GM21576 (cell line): Measurements from ENCODE around the gene GOLGA6D.
"Not testable (repeated sequence)": the region's sequence is repeated elsewhere in the genome, so short reads cannot be mapped to it uniquely, and the experiment has no call there.

Experiments
- ATAC-seq: cut with Tn5 transposase; IDR thresholded peaks from one replicate; pipeline ENCODE4 v1.9.1; 2021; ENCODE audit warnings: mild to moderate bottlenecking, moderate library complexity; ENCODE audit not compliant: unreplicated experiment

GOLGA6D gene, protein sequence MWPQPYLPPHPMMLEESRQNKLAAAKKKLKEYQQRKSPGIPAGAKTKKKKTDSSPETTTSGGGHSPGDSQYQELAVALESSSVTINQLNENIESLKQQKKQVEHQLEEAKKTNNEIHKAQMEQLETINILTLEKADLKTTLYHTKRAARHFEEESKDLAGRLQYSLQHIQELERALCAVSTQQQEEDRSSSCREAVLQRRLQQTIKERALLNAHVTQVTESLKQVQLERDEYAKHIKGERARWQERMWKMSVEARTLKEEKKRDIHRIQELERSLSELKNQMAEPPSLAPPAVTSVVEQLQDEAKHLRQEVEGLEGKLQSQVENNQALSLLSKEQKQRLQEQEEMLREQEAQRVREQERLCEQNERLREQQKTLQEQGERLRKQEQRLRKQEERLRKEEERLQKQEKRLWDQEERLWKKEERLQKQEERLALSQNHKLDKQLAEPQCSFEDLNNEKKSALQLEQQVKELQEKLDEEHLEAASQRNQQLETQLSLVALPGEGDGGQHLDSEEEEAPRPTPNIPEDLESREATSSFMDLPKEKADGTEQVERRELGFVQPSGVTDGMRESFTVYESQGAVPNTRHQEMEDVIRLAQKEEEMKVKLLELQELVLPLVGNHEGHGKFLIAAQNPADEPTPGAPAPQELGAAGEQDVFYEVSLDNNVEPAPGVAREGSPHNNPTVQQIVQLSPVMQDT

DNA sequence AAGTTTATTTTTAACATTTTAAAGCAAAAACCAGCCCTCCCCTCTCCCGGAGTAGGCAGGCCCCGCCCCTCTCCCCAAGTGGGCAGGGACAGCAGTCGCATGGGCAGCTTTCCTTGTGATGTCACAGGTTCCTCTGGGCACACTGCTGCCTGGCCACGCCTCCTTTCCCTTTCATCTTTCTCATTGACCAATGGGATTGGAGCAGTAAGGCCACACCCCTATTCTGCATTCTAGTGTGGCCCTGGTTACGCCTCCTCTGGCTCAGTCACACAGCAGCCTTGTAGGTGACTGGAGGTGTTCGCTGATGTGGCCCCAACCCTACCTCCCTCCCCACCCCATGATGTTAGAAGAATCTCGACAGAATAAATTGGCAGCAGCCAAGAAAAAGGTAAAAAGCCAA is at the start of gene GOLGA6D:
TSS of gene GOLGA6D (plus strand) at position 264 of the 400 bp plus-strand sequence. CDS start at position 305, 41 bp downstream.
- ATAC-seq, result not testable (repeated sequence)

DNA sequence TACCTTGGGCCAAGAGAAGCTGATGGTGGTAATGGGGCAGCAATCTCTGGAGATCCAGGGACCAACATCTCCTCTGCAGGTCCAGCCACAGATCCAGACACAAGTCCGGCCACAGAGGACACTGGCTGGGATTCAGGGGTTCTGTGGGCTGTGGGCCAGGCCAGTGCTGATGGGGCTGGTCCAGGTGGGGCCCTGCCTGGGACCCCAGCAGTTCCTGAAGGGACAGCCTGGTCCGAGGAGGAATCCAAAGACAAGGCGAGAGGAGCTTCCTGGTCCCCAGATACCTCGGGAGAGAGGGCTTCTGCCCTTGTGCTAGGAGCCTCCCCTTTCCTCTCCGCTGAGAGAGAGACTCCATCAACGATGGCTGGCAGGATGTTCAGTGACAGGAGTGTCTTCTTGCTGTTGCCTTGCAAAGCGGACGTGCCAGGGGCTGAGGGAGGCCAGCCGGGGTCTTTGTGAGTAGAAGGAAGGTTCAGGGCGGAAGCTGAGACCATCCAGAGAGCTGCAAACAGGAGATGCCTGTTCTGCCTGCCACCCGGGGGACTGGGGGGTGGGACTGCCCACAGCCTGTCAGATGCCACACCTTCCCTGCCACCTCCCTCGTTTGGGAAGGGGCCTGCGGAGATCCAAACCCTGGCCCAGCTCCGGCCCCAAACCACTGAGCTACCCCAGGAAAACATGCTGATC is 49.0 kb upstream of the GOLGA6D start:
- no peak for ATAC-seq

DNA sequence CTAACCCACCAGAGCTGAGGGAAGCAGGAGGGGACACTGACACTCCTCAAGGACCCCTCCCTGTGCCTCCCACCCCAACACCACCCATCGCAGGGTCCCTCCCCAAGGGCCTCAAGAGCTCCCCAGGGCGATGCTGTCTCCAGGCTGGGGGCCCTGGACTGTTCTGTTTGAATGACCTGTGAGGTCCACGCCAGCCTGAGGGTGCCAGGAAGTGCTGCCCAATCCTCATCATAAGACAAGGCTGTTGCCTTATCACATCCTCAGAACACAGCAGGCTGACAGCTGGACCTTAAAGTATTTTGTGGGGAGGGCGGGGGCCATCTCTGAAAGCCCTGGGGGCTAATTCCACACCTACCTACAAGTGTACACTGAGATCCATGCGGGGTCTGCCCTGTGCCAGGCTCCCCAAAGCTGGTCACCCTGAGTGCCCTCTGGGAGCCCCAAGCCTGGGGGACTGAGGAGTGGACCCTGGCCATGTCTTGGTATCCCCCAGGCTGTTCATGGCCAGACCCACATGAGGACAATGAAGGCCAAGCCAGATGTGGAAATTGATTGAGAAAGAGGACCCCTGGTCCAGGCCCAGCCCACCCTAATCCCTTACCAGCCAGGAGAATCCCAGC is 48.3 kb upstream of the GOLGA6D start:
- ATAC-seq, result no peak

DNA sequence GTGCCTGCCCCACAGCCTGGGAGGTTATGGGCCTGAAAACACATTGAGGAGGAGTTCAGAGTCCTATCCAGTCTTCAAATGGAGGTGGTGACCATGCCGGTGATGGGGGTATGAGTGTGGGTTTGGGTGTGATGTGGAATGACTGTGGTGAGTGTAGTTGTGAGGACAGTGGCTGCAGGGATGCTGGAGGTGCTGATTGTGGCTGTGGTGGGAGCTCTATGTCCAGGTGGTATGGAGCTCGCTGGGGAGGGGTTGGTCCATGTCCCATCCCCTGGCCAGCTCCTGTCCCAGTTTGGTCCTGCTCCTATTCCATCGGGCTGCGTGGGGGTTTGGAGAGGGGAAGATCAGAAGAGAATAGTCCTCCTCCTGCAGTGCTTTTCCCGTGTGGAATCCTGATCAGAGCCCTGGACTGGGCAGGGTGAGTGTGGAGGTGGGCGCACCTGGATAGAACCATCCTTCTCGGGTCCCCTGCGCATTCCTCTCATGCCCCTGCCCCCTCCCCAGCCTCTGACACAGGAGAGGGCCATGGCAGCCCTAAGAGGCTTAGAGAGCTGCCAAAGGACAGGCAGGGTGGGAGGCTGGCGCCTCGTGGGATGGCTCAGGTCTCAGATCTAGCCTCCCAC is 47.5 kb upstream of the GOLGA6D start:
- ATAC-seq, result no peak

DNA sequence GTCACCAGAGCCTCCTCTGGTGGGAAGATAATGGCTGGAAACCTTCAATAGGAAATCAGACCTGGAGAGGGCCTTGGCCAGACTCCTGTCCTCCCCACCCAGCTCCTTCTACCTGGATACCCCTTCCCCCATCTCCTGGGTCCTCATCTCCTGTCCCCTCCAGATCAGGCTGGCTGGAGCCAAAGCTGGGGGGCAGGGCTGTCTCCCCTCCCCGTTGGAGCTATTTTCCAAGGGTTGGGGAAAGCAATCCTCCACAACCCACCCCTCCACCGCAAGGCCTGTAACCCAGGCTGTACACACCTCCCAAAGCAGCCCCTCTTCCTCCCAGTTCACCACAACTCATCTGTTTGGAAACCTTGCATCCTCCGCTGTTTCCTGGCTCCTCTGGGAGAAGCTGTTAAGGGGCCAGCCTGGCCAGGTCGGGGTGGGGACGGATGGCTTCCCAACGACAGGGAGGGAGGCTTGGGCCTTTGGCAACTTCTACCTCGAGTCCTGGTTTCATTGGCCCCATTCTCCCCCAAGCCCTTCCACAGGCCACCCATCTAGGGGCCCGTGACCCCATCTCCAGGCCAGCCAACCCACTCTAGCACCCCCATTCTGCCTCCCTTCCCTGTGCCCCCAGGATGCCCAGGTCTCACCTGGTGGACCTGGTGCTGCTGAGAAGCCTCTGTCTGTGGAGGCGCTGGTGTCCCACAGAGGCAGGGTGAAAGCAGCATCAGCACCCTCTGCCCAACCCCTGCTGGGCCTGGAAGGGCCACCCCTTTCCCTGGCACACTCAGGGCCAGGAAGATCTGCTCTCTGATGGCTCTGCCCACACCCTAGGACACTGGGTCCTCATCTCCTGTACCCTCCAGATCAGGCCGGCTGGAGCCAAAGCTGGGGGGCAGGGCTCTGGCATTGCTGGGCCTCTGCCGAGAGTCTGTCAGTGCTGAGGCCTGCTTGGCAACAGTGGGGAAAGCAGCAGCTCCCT is 46.6 kb upstream of the GOLGA6D start:
- ATAC-seq, result no peak

DNA sequence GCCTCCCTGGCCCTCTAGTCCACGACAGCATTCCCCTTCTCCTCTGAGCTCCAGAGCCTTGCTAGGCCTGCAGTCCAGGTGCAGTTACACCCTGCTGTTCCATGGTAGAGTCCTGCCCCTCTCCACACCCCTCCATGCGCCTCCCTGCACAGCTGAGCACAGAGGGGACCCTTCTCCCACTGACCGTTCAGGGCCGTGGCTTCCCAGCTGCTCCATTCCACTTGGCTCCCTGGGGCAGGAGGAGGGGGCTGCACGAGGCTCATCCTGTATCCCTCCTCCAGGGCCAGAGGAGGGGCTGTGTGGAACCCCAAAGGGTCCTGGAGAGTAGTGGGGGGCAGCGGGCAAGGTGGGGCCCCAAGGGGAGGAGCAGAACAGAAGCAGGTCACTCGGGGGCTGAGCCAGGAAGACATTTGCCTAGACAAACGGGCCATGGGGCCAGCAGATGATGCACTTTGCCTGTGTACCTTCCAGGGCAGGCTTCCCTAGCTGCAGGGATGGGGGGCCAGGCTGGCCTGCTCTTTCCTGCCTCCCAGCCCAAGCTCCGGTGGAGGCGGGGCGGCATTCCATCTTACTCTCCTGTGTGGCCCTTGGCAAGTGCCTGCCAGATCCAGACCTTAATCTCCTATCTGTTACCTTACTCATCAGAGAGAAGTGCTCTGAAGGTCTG is 45.2 kb upstream of the GOLGA6D start:
- no peak for ATAC-seq

DNA sequence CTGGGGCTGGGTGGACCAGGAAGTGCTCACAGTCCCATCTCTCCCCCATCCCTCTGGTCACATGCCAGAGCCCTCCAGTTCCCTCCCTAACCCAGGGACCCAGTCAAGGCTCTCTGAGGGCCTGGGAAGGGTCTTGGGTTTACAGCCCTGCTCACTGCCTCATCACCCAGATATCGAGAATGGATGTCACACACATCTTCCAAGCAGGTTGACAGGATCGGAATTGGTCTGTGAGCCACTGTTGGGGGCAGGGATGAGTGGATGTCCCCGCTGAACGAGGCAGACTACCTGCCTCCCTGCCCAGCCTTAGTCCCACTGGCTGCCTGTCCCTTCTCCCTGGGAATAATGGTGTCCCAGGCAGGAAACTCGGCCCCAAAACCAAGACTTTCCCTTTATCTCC is 44.5 kb upstream of the GOLGA6D start:
- no peak for ATAC-seq

DNA sequence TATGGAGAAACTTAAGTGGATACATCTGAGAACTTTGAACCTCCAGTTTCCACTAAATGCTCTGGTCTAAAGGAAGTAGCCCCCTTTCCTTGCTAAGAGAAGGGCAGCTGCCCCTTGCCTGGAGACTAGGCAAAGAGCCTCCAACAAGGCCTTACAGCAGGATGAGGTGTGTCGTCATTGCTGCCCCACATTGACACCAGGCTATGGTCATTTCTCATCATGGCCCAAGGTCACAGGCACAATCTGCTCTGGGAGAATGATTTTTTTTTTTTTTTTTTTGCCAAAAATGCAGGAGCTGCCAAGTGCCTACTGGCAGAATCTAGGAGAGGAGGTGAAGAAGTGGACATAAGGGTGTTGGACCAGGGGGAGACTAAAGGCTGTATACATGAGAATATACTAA is 36.9 kb upstream of the GOLGA6D start:
- ATAC-seq, result not testable (repeated sequence)

DNA sequence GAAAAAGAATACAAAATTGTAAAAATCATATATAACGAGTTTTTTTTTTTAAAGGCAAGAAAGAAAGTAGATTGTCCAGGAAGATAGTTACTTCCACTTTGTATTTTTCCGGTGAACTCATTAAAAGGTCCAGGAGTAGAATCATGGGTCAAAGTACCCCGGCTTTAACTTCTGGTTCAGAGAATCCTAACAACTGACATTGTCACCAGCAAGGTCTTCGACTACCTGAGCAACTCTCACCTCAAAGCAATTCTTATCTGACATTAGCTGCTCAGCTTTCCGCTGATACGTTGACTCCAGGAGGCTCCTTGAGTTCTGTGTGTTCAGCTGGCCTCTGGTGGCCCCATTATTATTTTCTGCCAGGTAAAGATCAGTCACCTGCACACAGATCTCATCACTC is 33.6 kb upstream of the GOLGA6D start:
- ATAC-seq, result not testable (repeated sequence)

DNA sequence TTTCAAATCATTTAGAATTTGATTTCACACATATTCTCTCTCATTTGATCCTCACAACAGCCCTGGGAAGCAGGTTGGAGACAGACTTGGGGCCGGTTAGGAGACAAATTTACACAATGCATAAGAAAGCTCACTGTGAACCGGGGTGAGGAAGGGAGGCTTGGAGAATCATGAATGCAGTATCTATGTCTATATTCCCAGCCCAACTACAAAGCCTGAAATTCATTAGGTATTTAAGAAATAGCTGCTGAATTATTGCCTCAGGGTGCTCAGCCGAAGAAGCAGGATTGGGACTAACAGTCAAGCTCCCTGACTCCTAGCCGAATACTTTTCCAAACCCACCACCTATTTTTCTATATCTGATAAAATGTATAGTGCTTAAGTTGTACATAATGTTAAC is 32.9 kb upstream of the GOLGA6D start:
- ATAC-seq, result no peak

DNA sequence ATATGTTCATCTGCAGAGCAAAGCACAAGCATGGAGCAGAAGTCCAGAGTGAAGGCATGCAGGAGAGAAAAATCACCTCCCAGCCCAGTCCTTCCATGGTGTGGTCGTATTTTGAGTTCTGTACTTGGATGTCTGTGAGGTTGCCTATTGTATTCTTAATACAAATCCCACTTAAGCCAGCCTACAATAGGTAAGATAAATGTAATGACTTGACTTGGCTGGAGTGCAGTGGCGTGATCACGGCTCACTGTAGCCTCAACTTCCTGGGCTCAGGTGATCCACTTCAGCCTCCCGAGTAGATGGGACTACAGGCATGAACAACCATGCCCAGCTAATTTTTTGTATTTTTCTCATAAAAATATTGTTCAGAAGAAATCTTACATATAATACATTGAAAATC is 31.3 kb upstream of the GOLGA6D start:
- ATAC-seq, result not testable (repeated sequence)

DNA sequence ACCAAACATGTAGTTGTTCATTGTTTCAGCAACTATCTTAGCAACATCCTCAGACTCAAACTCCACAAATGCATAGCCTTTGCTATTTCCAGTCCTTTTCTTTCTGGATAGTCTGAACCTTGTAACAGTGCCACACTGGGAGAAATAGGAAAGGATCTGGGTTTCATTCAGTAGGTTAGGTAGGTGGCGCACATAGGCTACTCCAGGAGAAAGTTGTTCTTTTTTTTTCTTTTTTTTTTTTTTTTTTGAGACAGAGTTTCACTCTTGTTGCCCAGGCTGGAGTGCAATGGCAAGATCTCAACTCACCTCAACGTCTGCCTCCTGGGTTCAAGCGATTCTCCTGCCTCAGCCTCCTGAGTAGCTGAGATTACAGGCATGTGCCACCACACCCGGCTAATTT is 30.4 kb upstream of the GOLGA6D start:
- ATAC-seq, result not testable (repeated sequence)

DNA sequence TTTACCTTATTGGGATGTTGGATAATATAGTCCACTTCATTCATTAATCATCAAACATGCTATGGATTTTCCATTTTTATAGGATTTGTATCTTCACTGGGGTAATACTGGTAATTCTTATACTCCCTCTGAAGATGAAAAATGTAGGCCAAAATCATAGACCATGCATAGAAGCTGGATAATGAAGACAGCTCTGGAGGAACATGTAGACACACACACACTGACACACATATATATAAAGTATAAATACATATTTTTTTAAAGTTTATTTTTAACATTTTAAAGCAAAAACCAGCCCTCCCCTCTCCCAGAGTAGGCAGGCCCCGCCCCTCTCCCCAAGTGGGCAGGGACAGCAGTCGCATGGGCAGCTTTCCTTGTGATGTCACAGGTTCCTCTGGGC is 24.6 kb upstream of the GOLGA6D start, which contains the start of gene GOLGA6C:
TSS of gene GOLGA6C (plus strand) at position 301 of the 400 bp plus-strand sequence. CDS start 265 bp downstream, outside the sequence.
- ATAC-seq, result not testable (repeated sequence)

DNA sequence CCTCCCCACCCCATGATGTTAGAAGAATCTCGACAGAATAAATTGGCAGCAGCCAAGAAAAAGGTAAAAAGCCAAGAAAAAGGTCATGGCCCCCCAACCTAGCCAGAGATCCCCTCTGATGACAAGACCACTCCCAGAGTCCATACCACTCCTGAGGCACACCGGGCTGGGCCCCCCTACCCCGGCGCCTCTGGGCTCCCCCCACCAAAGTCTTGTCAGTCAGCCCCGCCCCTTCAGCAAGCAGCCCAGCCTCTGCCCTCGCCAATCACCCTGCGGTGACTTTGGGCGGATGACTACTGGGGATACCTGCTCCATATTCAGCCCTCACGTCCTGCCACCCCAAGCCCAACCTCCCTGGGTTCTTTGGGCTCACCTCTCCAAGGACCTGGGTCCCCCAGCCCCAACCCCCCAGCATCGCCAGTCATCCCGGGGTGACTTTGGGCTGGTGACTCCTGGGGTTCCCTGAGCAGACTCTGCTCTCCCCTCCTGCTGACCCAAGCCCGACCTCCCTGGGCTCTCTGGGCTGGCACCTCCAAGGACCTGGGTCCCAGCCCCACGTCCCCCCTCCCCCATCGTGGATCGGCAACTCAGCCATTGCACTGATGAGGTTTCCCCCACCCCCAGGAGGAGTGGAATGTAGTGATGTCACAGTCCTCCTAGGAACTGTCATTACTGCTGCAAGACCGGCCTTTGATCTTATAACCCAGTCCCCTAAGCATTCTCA is 23.9 kb upstream of the GOLGA6D start:
- not testable (repeated sequence) for ATAC-seq

DNA sequence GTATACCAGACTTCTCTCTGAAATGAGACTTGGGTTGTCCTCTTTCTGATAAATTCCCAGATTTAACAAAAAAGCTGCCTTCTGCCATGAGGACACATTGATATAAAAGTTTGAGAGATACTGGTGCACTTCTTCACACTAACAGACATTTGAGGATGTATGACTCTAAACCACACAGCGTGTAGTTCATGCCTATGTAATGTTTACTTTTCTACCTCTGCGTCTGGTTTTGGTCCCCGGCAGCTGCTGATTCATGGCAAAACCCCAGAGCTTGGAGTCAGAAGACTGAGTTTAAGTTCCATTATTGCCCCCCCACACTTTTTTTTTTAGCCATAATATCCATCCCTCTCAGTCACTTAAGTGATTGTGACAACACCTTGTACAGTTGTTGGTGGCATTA is 22.8 kb upstream of the GOLGA6D start:
- not testable (repeated sequence) for ATAC-seq

DNA sequence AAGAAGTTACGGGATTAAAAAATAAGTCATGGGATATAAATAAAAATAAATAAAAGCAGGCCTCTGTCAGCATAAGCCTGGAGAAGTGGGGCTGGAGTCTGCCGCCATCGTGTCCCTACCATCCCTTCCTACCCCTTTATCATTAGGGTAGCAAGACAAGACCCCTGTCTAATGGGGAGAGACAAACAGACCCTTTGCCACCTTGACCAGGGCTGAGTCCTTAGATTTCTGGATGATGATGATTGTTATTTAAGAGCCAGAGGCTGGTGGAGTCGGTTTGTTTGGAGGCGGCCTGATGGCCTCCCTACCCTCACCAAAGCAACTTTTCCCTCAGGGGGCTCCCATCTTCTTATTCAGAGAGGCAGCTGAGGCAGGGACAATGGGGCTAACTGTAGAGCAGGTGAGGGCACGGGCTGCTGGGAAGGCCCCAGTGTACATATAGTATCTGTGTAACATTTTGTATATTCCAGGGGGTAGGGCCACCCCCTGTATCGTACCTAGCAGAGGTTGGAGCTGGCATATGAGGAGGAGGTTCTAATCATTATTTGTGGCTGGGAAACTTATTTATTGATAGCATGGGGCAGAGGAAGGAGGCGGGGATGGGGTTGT is 8.8 kb upstream of the GOLGA6D start:
- ATAC-seq, result not testable (repeated sequence)

DNA sequence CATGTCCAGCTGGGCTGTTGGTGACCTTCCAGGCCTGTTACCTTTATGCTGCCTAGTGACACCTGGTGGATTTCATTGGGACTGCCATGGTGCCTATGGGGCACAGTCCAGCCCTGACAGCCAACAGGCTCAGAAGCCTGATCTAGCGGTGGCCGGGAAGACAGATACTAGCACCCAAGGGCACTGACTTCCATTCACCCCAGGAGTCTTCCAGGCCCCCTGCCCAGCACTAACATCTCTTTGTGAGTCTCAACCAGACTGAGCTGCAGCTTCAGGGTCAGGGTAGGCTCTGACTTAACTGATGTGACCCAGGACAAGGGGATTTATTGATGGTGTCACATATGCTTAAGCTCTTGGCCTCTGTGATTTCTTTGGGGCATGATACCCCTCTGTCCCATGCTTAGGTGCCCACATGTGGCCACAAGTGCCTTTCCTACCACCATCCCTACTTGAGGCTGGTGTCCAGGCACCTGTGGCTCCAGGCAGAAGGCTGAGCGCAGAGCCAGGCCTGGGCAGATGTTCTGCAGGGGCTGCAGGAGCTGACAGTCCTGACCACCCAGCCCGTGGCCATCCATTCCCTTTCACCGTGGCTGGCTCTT is 8.0 kb upstream of the GOLGA6D start:
- peak; percentile 75 for ATAC-seq
